Uterus (tissue), 2 donors: ENCODE results near the gene EPB41L4A.

Experiments
- POLR2A ChIP-seq, 2 donors: fragments of 450-650 bp; IDR thresholded peaks; one replicate each; pipeline ENCODE4 v1.6.1; 2016; ENCODE audit warnings: antibody characterized with exemption in 2 of 2, mild to moderate bottlenecking in 1 of 2, moderate library complexity in 1 of 2
- TF ChIP-seq, protein P1 (sequence below), 4 experiments: fragments of 200-600 bp in 2 of 4; fragments of 450-650 bp in 2 of 4; sonication (generic) in 2 of 4; IDR thresholded peaks; one replicate each; pipeline ENCODE4 v1.5.1; 2016 to 2019; ENCODE audit warnings: antibody characterized with exemption in 4 of 4, mild to moderate bottlenecking in 2 of 4, moderate library complexity in 1 of 4

DNA sequence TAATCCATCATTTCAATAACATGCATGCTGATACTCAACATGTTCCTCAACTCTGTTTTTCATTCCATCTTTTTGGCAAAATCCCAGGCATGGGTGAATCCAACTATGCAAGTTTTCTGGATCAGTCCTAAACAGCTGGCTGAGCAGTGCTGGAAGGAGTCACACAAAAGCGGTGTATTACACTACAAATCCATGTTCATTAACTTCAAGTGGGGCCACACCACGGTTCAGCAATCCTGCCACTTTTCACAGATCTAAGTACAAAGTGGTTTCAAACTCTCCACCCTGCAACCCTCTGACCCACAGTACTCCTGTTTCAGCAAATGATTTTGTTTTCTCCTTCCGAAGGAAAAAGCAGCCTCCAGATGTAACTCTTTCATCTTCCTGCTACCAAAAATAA, 222.5 kb downstream of the EPB41L4A start:
- no peak for TF ChIP-seq POLR2A (IDR thresholded peaks at IDR 0.05)
- TF ChIP-seq, protein P1, sequence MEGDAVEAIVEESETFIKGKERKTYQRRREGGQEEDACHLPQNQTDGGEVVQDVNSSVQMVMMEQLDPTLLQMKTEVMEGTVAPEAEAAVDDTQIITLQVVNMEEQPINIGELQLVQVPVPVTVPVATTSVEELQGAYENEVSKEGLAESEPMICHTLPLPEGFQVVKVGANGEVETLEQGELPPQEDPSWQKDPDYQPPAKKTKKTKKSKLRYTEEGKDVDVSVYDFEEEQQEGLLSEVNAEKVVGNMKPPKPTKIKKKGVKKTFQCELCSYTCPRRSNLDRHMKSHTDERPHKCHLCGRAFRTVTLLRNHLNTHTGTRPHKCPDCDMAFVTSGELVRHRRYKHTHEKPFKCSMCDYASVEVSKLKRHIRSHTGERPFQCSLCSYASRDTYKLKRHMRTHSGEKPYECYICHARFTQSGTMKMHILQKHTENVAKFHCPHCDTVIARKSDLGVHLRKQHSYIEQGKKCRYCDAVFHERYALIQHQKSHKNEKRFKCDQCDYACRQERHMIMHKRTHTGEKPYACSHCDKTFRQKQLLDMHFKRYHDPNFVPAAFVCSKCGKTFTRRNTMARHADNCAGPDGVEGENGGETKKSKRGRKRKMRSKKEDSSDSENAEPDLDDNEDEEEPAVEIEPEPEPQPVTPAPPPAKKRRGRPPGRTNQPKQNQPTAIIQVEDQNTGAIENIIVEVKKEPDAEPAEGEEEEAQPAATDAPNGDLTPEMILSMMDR (IDR thresholded peaks at IDR 0.05): no peak
